HCT116 (cell line): ENCODE data around the gene THSD8. TPM values are rescaled to one million over a fixed set of nuclear protein-coding genes. Genes with fewer than 3 reads are reported as not detected.

Experiments
- ATAC-seq: fragments of 200-7000 bp; cut with Tn5 transposase; 2 replicates; pipeline ENCODE4 v1.9.1; 2020; ENCODE audit warnings: mild to moderate bottlenecking, moderate library complexity
- BruUV-seq: library from RNA; stranded (reverse); fragments of 400-500 nt; replicated peaks from 2 replicates; lab custom pipeline; 2021; lab: Mats Ljungman, UMichigan
- CTCF ChIA-PET: fragments of 300-600 bp; sonication (Branson Sonifier 250); formaldehyde crosslinking; loops from one replicate; lab custom pipeline; 2021; ENCODE audit warnings: antibody characterized with exemption; lab: Charles Lee
- POLR2A ChIA-PET: fragments of 300-600, 350-600 bp; sonication (Branson Sonifier 250); formaldehyde crosslinking; loops from one replicate; lab custom pipeline; 2021; ENCODE audit warnings: antibody characterized with exemption; lab: Charles Lee
- RAD21 ChIA-PET, 2 experiments: fragments of 300-600 bp; sonication (Branson Sonifier 250); formaldehyde crosslinking; loops; one replicate each; lab custom pipeline; 2023; ENCODE audit warnings: low total read pairs in 2 of 2; ENCODE audit not compliant: uncharacterized antibody in 2 of 2, unreplicated experiment in 2 of 2, low non-redundant PET in 1 of 2; lab: Charles Lee
- DNase-seq: peaks from one replicate; pipeline ENCODE4 v3.0.0-alpha.2; 2010; ENCODE audit warnings: low read depth, low spot score
- H2AFZ ChIP-seq: fragments of 200-600 bp; shearing (Covaris generic), sonication (generic); 2 replicates; pipeline ENCODE4 v1.6.1; 2017; ENCODE audit warnings: low read depth, mixed run types, mixed read lengths, antibody characterized with exemption, low read length; ENCODE audit not compliant: poor library complexity, severe bottlenecking
- H3K27ac ChIP-seq: 2 replicates; pipeline ENCODE4 v1.5.1; 2012; ENCODE audit warnings: low read depth, low read length
- H3K27me3 ChIP-seq: fragments of 200-600 bp; sonication (generic); 2 replicates; pipeline ENCODE4 v1.6.1; 2016; ENCODE audit warnings: mixed run types, low read length, mixed read lengths; ENCODE audit not compliant: insufficient read depth
- H3K36me3 ChIP-seq, 2 experiments: fragments of 200-500 bp in 1 of 2; fragments of 200-600 bp in 1 of 2; sonication (Bioruptor generic) in 1 of 2; sonication (generic) in 1 of 2; 2 replicates each; pipeline versions ENCODE4 v1.5.1 to v1.6.1; 2014 to 2016; ENCODE audit warnings: low read length in 2 of 2, inconsistent platforms in 1 of 2, mixed read lengths in 1 of 2, mixed run types in 1 of 2; ENCODE audit not compliant: insufficient read depth in 2 of 2, control insufficient read depth in 1 of 2
- H3K4me1 ChIP-seq, 2 experiments: fragments of 200-600 bp in 1 of 2; sonication (generic) in 1 of 2; 2 replicates each; pipeline versions ENCODE4 v1.5.1 to v1.6.1; 2012 to 2017; ENCODE audit warnings: low read length in 2 of 2, inconsistent platforms in 1 of 2, mild to moderate bottlenecking in 1 of 2, mixed read lengths in 1 of 2, mixed run types in 1 of 2, moderate library complexity in 1 of 2; ENCODE audit not compliant: insufficient read depth in 2 of 2, control insufficient read depth in 1 of 2
- H3K4me2 ChIP-seq: fragments of 200-600 bp; sonication (generic); 2 replicates; pipeline ENCODE4 v1.6.1; 2017; ENCODE audit warnings: mixed run types, low read length, mixed read lengths
- H3K4me3 ChIP-seq, 2 experiments: fragments of 200-600 bp in 1 of 2; sonication (generic) in 1 of 2; replicated peaks in 1 of 2; 2 replicates each; pipeline ENCODE4 v1.5.1; 2011 to 2016; ENCODE audit warnings: low read length in 2 of 2, control low read depth in 1 of 2, low read depth in 1 of 2, mild to moderate bottlenecking in 1 of 2, mixed read lengths in 1 of 2, mixed run types in 1 of 2
- H3K79me2 ChIP-seq: fragments of 200-600 bp; sonication (generic); 2 replicates; pipeline ENCODE4 v1.6.1; 2017; ENCODE audit warnings: mild to moderate bottlenecking, mixed run types, low read length, moderate library complexity, mixed read lengths; ENCODE audit not compliant: insufficient read depth
- H3K9ac ChIP-seq: fragments of 200-600 bp; sonication (generic); 2 replicates; pipeline ENCODE4 v1.6.1; 2016; ENCODE audit warnings: low read length, mixed read lengths
- H3K9me2 ChIP-seq: fragments of 200-600 bp; sonication (generic), shearing (Covaris generic); 2 replicates; pipeline ENCODE4 v1.6.1; 2017; ENCODE audit warnings: mixed run types, mild to moderate bottlenecking, moderate library complexity; ENCODE audit not compliant: insufficient read depth
- H3K9me3 ChIP-seq, 2 experiments: fragments of 200-500 bp in 1 of 2; fragments of 200-600 bp in 1 of 2; sonication (Bioruptor generic) in 1 of 2; sonication (generic) in 1 of 2; 2 replicates each; pipeline ENCODE4 v1.6.1; 2014 to 2017; ENCODE audit warnings: low read length in 2 of 2, mixed read lengths in 2 of 2, inconsistent platforms in 1 of 2, low read depth in 1 of 2, mild to moderate bottlenecking in 1 of 2, mixed run types in 1 of 2, moderate library complexity in 1 of 2; ENCODE audit not compliant: control insufficient read depth in 1 of 2, insufficient read depth in 1 of 2
- H4K20me1 ChIP-seq: fragments of 200-600 bp; sonication (generic), shearing (Covaris generic); 2 replicates; pipeline ENCODE4 v1.6.1; 2017; ENCODE audit warnings: mixed run types, mild to moderate bottlenecking, moderate library complexity; ENCODE audit not compliant: insufficient read depth
- CEBPB ChIP-seq: IDR thresholded peaks from 2 replicates; pipeline ENCODE4 v1.6.1; 2012; ENCODE audit warnings: low read depth
- ELF1 ChIP-seq: IDR thresholded peaks from 2 replicates; pipeline ENCODE4 v1.6.1; 2012; ENCODE audit warnings: low read depth, borderline replicate concordance
- EZH2 ChIP-seq: fragments of 200-600 bp; sonication (generic); IDR thresholded peaks from 2 replicates; pipeline ENCODE4 v1.6.1; 2017; ENCODE audit warnings: antibody characterized with exemption, mixed run types
- TCF7L2 ChIP-seq: IDR thresholded peaks from 2 replicates; pipeline ENCODE4 v1.7.0; 2011; ENCODE audit warnings: borderline replicate concordance, inconsistent platforms; ENCODE audit not compliant: insufficient read depth, insufficient read length; ENCODE audit errors: extremely low read depth
- intact Hi-C: fragments of 100-400 bp; cut with micrococcal nuclease; formaldehyde crosslinking; loops from 2 replicates; pipeline ENCODE4 v1.10.0; 2022
- total RNA-seq: library from RNA; stranded (reverse); gene quantifications from one replicate; pipeline ENCODE4 v1.2.1, GENCODE V29; 2021; ENCODE audit not compliant: unreplicated experiment
- TF ChIP-seq, protein P1 (sequence below): IDR thresholded peaks from 2 replicates; pipeline ENCODE4 v1.6.1; 2011; ENCODE audit warnings: mild to moderate bottlenecking, low read length, moderate library complexity; ENCODE audit not compliant: insufficient replicate concordance; ENCODE audit errors: extremely low read depth

The THSD8 gene
- total RNA-seq, 1 experiment from 2014 or later: 33.3 TPM

- H3K4me2 ChIP-seq: peak overlapping the region; percentile 99
- no peaks in the 10 kb centered on the region for H3K27me3 ChIP-seq
- peak overlapping the region; percentile 93 for H3K9ac ChIP-seq
- H2AFZ ChIP-seq: no peak overlapping the region
- H4K20me1 ChIP-seq: no peaks in the 10 kb centered on the region
- H3K9me2 ChIP-seq: no peaks in the 10 kb centered on the region
- peaks cover 2 to 4% of the 10 kb centered on the region in 2 experiments; a peak in 3 of 4 replicates for H3K36me3 ChIP-seq
- H3K27ac ChIP-seq: peak overlapping the region; percentile 96
- H3K79me2 ChIP-seq: peaks cover 20% of the 10 kb centered on the region
- TF ChIP-seq ELF1: no peak
- TF ChIP-seq, protein P1, sequence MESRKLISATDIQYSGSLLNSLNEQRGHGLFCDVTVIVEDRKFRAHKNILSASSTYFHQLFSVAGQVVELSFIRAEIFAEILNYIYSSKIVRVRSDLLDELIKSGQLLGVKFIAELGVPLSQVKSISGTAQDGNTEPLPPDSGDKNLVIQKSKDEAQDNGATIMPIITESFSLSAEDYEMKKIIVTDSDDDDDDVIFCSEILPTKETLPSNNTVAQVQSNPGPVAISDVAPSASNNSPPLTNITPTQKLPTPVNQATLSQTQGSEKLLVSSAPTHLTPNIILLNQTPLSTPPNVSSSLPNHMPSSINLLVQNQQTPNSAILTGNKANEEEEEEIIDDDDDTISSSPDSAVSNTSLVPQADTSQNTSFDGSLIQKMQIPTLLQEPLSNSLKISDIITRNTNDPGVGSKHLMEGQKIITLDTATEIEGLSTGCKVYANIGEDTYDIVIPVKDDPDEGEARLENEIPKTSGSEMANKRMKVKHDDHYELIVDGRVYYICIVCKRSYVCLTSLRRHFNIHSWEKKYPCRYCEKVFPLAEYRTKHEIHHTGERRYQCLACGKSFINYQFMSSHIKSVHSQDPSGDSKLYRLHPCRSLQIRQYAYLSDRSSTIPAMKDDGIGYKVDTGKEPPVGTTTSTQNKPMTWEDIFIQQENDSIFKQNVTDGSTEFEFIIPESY: no peak
- TF ChIP-seq EZH2: no peak
- TF ChIP-seq CEBPB: no peak
- TF ChIP-seq TCF7L2: no peak
- H3K4me1 ChIP-seq: peaks cover 33 to 68% of the 10 kb centered on the region in 2 experiments
- H3K9me3 ChIP-seq: no peaks in the 10 kb centered on the region
- no peak for ATAC-seq
- CTCF ChIA-PET: interaction anchor here (1.1 to 6.4 kb wide), 5 partner anchors 17 to 703 kb away, joined by 3 to 123 read pairs (median 52); partner anchors contain the start of gene HOOK2
- H3K4me3 ChIP-seq: peak overlapping the region; percentile 77 to 84
- DNase-seq: no peak
- no TSS peak for BruUV-seq
- RAD21 ChIA-PET: no interaction called here
- intact Hi-C loops: no loop called here
- POLR2A ChIA-PET: interaction anchor here (0.5 to 6.7 kb wide), 3 partner anchors 18 to 36 kb away, joined by 3 to 172 read pairs (median 98); partner anchors contain the start of gene HOOK2
Measured at GRCh38 chr19:12794196-12794941, 7.5 kb upstream of the THSD8 start.
